Stimulated activated CD4-positive, alpha-beta T cell treated with anti-CD3 and anti-CD28 coated beads, TNF-alpha, amount 100 ng/mL, for 4 hours (primary cell): Measurements from ENCODE around the gene OAS3.
"Not testable (repeated sequence)": the region's sequence is repeated elsewhere in the genome, so short reads cannot be mapped to it uniquely, and the experiment has no call there.

Experiments
- DNase-seq, 3 experiments: peaks; one replicate each; pipeline ENCODE4 v3.0.0-alpha.2; 2020; ENCODE audit warnings: low read depth in 3 of 3

The OAS3 gene

GRCh38 chr12:112937741-112938719 lies at the start of gene OAS3:
Gene OAS3, plus strand, starts transcription at chr12:112938474. Its CDS starts 57 bp downstream, at chr12:112938531.
- DNase-seq, result peak; percentile 25 to 60 (median 59)

GRCh38 chr12:112891093-112892024 lies 46.9 kb upstream of the OAS3 start:
- no peak for DNase-seq

GRCh38 chr12:112892856-112893255 lies 45.4 kb upstream of the OAS3 start:
- no peak for DNase-seq

DNA sequence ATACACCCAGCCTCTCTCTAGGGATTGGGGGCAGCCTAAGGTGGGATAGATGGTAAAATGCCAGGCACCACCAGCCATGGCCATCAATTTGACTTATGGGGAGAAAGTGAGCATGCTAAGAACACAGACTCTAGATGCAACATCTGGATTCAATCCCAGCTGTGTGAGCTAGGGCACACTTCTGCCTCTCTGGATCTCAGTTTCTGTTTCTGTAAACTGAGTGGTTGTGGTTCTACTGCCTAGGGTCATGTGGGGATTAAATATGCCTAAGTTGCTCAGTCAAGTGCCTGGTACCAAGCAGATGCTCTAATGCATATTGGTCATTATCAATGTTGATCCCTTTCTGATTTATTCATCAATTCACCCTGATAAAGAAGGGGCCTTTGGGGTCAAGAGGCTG lies 44.1 kb upstream of the OAS3 start:
- no peak for DNase-seq

DNA sequence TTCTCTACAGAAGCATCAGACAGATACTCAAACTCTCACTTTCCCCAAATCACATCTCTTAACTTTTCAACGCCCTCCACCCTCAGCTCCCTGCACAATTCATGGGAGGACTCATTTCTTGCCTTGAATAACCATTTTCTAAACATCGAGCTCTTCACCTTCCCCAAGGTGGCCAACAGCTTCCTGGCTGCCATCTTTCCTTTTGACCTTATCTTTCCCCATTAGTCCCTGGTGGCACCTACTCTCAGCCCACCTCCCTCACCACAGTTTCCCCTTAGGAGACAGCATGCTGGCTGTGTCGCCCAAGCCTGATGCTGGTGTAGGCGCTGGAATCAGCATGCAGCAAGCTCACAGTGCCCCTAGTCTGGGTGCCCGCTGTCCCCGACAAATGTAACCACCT lies 39.9 kb upstream of the OAS3 start:
- no peak for DNase-seq

- peak in 2 of 3 experiments; percentile 12 to 19 for DNase-seq
Measured at GRCh38 chr12:112900298-112901145, 37.8 kb upstream of the OAS3 start.

DNA sequence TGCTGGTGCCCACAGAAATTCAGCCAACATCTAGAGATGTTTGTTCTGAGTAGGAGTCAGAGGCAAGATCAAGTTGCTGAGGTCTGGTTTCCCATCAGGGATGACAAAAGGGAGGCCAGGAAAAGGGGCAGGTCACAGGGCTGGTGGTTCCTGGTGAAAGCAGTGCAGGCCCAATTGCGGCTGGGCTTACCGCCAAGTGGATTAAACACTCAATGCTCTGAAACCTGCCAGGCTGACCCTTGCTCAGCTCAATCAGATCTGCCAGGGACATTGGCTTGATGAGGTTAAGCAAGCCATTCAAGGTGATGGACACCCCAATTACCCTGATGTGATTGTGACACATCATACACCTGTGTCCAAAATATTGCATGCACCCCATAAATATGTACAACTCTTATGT lies 37.0 kb upstream of the OAS3 start:
- no peak for DNase-seq

DNA sequence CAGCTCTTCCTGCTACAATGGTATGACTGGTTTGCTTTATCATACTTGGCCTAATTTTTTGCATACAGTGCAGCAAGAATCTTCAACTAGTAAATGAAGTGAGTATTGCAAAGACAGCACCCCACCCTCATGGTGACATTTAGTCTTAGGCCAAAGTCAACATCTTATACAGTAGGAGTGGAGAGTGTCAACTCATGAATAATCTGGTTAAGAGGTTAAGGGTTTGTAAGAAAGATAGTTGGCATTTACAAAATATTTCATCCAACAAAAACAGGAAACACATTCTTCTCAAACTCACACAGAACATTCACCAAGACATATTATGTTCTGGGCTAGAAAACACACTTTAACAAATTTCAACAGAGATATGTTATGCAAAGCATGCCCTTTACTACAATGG lies 33.7 kb upstream of the OAS3 start:
- no peak for DNase-seq

DNA sequence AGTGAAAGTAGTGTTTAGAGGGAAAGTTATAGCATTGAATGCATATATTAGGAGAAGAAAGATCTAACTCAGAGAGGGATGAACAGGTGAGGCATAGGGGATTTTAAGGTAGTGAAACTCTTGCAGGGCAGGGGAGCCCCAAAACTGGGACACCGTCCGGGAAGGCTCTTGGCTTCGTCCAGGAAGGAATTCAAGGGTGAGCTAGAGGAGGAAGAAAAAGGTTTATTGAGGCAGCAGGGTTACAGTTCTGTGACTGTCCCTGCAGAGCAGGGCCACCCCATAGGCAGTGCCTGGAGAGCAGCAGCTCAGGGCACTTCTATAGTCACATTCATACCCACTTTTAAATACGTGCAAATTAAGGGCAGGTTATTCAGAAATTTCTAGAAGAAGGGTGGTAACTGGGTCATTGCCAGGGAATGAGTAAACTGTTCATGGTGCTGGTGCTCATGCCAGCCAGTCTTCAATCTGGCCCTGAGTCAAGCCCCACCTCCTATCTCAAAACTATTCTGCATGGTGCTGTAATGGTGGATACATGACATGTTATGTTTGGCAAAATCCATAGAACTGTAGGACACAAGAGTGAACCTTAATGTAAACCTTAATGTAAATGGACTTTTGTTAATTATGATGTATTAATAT lies 32.7 kb upstream of the OAS3 start:
- no peak for DNase-seq

DNA sequence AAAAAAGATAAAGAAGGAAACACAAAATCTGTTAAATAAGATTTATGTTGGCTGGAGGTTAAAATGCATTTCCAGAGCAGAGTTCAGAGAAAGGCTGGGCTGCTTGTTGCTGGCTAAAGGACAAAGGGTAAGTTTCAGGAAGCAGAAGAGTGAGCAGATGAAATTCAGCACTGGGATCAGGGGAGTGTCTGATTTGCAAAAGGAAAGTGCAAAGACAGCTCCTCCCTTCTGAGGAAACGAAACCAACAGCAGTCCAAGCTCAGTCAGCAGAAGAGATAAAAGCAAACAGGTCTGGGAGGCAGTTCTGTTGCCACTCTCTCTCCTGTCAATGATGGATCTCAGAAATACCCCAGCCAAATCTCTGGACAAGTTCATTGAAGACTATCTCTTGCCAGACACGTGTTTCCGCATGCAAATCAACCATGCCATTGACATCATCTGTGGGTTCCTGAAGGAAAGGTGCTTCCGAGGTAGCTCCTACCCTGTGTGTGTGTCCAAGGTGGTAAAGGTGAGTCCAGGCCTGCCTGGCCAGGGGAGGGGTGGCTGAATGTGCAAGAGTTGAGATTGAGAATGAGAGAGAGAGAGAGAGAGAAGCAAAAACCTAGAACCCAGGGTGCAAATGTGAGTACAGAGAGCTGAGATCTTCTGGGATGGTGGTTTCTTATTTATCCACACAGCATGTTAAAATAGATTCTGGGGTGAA lies 31.4 kb upstream of the OAS3 start, which contains the start of gene OAS1:
Gene OAS1 (plus strand): TSS at position 251 of the 703 bp plus-strand sequence. CDS start 78 bp downstream, at position 329.
- peak in 1 of 3 experiments; percentile 18 for DNase-seq

GRCh38 chr12:112907415-112908157 lies 30.7 kb upstream of the OAS3 start:
- no peak for DNase-seq

GRCh38 chr12:112908548-112908947 lies 29.7 kb upstream of the OAS3 start:
- peak in 2 of 3 experiments; percentile 8 to 12 for DNase-seq

DNA sequence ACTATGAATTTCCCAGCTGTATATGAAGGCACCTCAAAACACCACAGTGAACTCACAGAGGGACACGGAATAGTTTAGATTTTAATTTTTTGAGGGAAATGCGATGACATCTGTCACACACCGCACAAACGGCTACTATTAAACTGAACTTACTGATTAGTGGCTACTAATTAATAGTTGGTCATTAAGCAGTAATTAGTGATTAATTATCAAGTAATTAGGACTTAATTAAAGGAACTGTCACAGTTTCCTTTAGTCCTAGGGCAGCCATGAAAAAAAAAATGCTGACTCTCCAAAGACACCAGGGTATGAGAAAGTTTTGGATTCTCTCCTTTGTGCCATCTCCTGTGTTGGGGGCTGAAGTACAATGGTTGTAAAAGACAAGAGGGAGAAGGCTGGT lies 28.6 kb upstream of the OAS3 start:
- no peak for DNase-seq

GRCh38 chr12:112913038-112913688 lies 25.1 kb upstream of the OAS3 start:
- DNase-seq, result no peak

DNA sequence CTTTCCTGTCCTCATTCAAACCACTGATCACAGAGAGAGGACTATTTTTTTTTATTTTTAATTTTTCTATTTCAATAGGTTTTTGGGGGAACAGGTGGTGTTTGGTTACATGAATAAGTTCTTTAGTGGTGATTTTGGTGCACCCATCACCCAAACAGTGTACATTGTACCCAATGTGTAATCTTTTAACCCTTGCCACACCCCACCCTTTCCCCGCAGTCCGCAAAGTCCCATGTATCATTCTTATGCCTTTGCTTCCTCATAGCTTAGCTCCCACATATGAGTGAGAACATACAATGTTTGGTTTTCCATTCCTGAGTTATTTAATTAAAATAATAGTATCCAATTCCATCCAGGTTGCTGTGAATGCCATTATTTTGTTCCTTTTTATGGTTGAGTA lies 24.4 kb upstream of the OAS3 start:
- DNase-seq, result not testable (repeated sequence)

DNA sequence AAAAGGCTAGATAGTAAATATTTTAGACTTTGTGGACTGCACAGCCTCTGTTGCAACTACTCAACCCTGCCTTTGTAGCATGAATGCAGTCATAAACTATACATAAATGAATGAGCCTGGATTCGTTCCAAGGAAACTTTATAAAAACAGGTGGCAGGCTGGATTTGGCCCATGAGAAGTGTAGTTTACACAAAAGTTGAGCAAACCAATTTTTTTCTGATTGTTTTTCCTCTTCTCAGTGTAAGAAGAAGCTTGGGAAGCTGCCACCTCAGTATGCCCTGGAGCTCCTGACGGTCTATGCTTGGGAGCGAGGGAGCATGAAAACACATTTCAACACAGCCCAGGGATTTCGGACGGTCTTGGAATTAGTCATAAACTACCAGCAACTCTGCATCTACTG lies 22.0 kb upstream of the OAS3 start:
- DNase-seq, result no peak

- DNase-seq, result no peak
Measured at GRCh38 chr12:112919121-112919520, 19.2 kb upstream of the OAS3 start.

GRCh38 chr12:112924986-112925385 lies 13.3 kb upstream of the OAS3 start:
- no peak for DNase-seq
